Activated CD4-positive, alpha-beta memory T cell treated with anti-CD3 and anti-CD28 coated beads, Interleukin-2, amount 10 ng/mL, durations not matched to agents 7 days and 5 days (primary cell): ENCODE results near the gene AMBP. TPM values are rescaled to one million over a fixed set of nuclear protein-coding genes. Genes with fewer than 3 reads are reported as not detected.

Experiments used
- CTCF ChIA-PET: fragments of 350-600 bp; sonication (Branson Sonifier 250); formaldehyde crosslinking; loops from one replicate; lab custom pipeline; 2021; ENCODE audit warnings: antibody characterized with exemption, inconsistent platforms; lab: Charles Lee
- POLR2A ChIA-PET: fragments of 350-600 bp; sonication (Branson Sonifier 250); formaldehyde crosslinking; loops from one replicate; lab custom pipeline; 2021; ENCODE audit warnings: antibody characterized with exemption; lab: Charles Lee
- DNase-seq: peaks from one replicate; pipeline ENCODE4 v3.0.0-alpha.2; 2020
- H3K27ac Mint-ChIP-seq: one replicate; pipeline ENCODE4 v1.8.0; 2021; ENCODE audit warnings: mild to moderate bottlenecking, mixed read lengths
- H3K27me3 Mint-ChIP-seq: one replicate; pipeline ENCODE4 v1.8.0; 2021; ENCODE audit warnings: mixed read lengths
- H3K36me3 Mint-ChIP-seq: one replicate; pipeline ENCODE4 v1.8.0; 2021; ENCODE audit warnings: low read depth, mixed read lengths
- H3K4me1 Mint-ChIP-seq: one replicate; pipeline ENCODE4 v1.8.0; 2021; ENCODE audit warnings: mixed read lengths
- H3K4me3 Mint-ChIP-seq: one replicate; pipeline ENCODE4 v1.8.0; 2021; ENCODE audit warnings: mild to moderate bottlenecking, mixed read lengths
- H3K9me3 Mint-ChIP-seq: one replicate; pipeline ENCODE4 v1.8.0; 2021; ENCODE audit warnings: mixed read lengths
- total RNA-seq, 2 experiments: library from RNA; stranded (reverse); gene quantifications; one replicate each; pipeline ENCODE4 v1.2.3, GENCODE V29; 2021

The AMBP gene
- not detected for total RNA-seq

GRCh38 chr9:114078021-114078780 lies at the start of gene AMBP:
Gene AMBP (minus strand): TSS chr9:114078300. CDS start chr9:114078209, 91 bp downstream.
- H3K9me3 Mint-ChIP-seq, result no peaks in the 10 kb centered on the region
- no peak for DNase-seq
- ChIA-PET CTCF (interaction anchor here (1.5 kb wide), 1 partner anchor 18 kb away, joined by 3 read pairs; no protein-coding TSS in a partner anchor), POLR2A (no interaction called here)
- H3K27ac Mint-ChIP-seq, result no peak within 1 kb of the TSS
- no peaks in the 10 kb centered on the region for H3K4me1 Mint-ChIP-seq
- no peak within 1 kb of the TSS for H3K4me3 Mint-ChIP-seq
- peaks cover 1% of the 10 kb centered on the region for H3K27me3 Mint-ChIP-seq
- H3K36me3 Mint-ChIP-seq, result no peaks in the 10 kb centered on the region

GRCh38 chr9:114126247-114127060 lies 48.4 kb upstream of the AMBP start:
- Mint-ChIP-seq H3K36me3 (no peaks in the 10 kb centered on the region), H3K27ac (no peak overlapping the region), H3K4me1 (no peaks in the 10 kb centered on the region), H3K4me3 (no peak overlapping the region), H3K27me3 (peaks cover 4% of the 10 kb centered on the region), H3K9me3 (no peaks in the 10 kb centered on the region)
- no peak for DNase-seq
- ChIA-PET CTCF (interaction anchor here (0.7 kb wide), 1 partner anchor 461 kb away, joined by 3 read pairs; the partner anchor contains the start of gene ATP6V1G1), POLR2A (no interaction called here)

GRCh38 chr9:114125476-114126013 lies 47.4 kb upstream of the AMBP start:
- Mint-ChIP-seq H3K4me3 (no peak overlapping the region), H3K9me3 (no peaks in the 10 kb centered on the region), H3K27me3 (peaks cover 2% of the 10 kb centered on the region), H3K36me3 (no peaks in the 10 kb centered on the region), H3K4me1 (no peaks in the 10 kb centered on the region), H3K27ac (no peak overlapping the region)
- DNase-seq, result no peak
- ChIA-PET CTCF (no interaction called here), POLR2A (no interaction called here)

- Mint-ChIP-seq H3K4me1 (no peaks in the 10 kb centered on the region), H3K4me3 (no peak overlapping the region), H3K27me3 (peaks cover 5% of the 10 kb centered on the region), H3K36me3 (no peaks in the 10 kb centered on the region), H3K27ac (no peak overlapping the region), H3K9me3 (no peaks in the 10 kb centered on the region)
- POLR2A ChIA-PET, result no interaction called here
- CTCF ChIA-PET, result no interaction called here
- no peak for DNase-seq
These were observed 46.8 kb upstream of the AMBP start for GRCh38 chr9:114124666-114125475.

- no peaks in the 10 kb centered on the region for H3K9me3 Mint-ChIP-seq
- peaks cover 5% of the 10 kb centered on the region for H3K27me3 Mint-ChIP-seq
- H3K27ac Mint-ChIP-seq, result no peak overlapping the region
- ChIA-PET POLR2A (no interaction called here), CTCF (no interaction called here)
- no peak overlapping the region for H3K4me3 Mint-ChIP-seq
- H3K36me3 Mint-ChIP-seq, result no peaks in the 10 kb centered on the region
- DNase-seq, result no peak
- no peaks in the 10 kb centered on the region for H3K4me1 Mint-ChIP-seq
These were observed 46.0 kb upstream of the AMBP start for GRCh38 chr9:114124138-114124537.

GRCh38 chr9:114123031-114123977 lies 45.2 kb upstream of the AMBP start:
- no peaks in the 10 kb centered on the region for H3K36me3 Mint-ChIP-seq
- no peak for DNase-seq
- no peak overlapping the region for H3K27ac Mint-ChIP-seq
- peaks cover 7% of the 10 kb centered on the region for H3K27me3 Mint-ChIP-seq
- CTCF ChIA-PET, result interaction anchor here (1.9 kb wide), 1 partner anchor 15 kb away, joined by 8 read pairs; no protein-coding TSS in a partner anchor
- no peaks in the 10 kb centered on the region for H3K4me1 Mint-ChIP-seq
- H3K9me3 Mint-ChIP-seq, result no peaks in the 10 kb centered on the region
- POLR2A ChIA-PET, result no interaction called here
- no peak overlapping the region for H3K4me3 Mint-ChIP-seq

GRCh38 chr9:114122136-114123027 lies 44.3 kb upstream of the AMBP start:
- no peaks in the 10 kb centered on the region for H3K36me3 Mint-ChIP-seq

GRCh38 chr9:114121227-114122135 lies 43.4 kb upstream of the AMBP start:
- ChIA-PET CTCF (interaction anchor here (1.9 kb wide), 1 partner anchor 13 kb away, joined by 8 read pairs; no protein-coding TSS in a partner anchor), POLR2A (interaction anchor here (1.0 kb wide), 1 partner anchor 11 kb away, joined by 3 read pairs; no protein-coding TSS in a partner anchor)
- Mint-ChIP-seq H3K4me1 (no peaks in the 10 kb centered on the region), H3K36me3 (no peaks in the 10 kb centered on the region), H3K4me3 (no peak overlapping the region), H3K9me3 (no peaks in the 10 kb centered on the region), H3K27ac (no peak overlapping the region), H3K27me3 (peaks cover 12% of the 10 kb centered on the region)
- DNase-seq, result no peak

More at GRCh38 chr9:114122136-114123027, 44.3 kb upstream of the AMBP start:
- Mint-ChIP-seq H3K27ac (no peak overlapping the region), H3K27me3 (peaks cover 8% of the 10 kb centered on the region), H3K4me1 (no peaks in the 10 kb centered on the region), H3K9me3 (no peaks in the 10 kb centered on the region), H3K4me3 (no peak overlapping the region)
- POLR2A ChIA-PET, result interaction anchor here (1.0 kb wide), 1 partner anchor 12 kb away, joined by 3 read pairs; no protein-coding TSS in a partner anchor
- CTCF ChIA-PET, result interaction anchor here (1.9 kb wide), 1 partner anchor 14 kb away, joined by 8 read pairs; no protein-coding TSS in a partner anchor
- DNase-seq, result no peak

GRCh38 chr9:114120192-114121014 lies 42.3 kb upstream of the AMBP start:
- DNase-seq, result no peak
- H3K27me3 Mint-ChIP-seq, result peaks cover 12% of the 10 kb centered on the region
- no peak overlapping the region for H3K27ac Mint-ChIP-seq
- ChIA-PET CTCF (interaction anchor here (0.8 kb wide), 1 partner anchor 12 kb away, joined by 4 read pairs; no protein-coding TSS in a partner anchor), POLR2A (no interaction called here)
- no peaks in the 10 kb centered on the region for H3K4me1 Mint-ChIP-seq
- H3K36me3 Mint-ChIP-seq, result no peaks in the 10 kb centered on the region
- H3K4me3 Mint-ChIP-seq, result no peak overlapping the region
- H3K9me3 Mint-ChIP-seq, result no peaks in the 10 kb centered on the region
